Measurements from ENCODE around the gene ARHGEF11.

ARHGEF11 gene

GRCh38 chr1:157091668-157092273, 46.2 kb upstream of the ARHGEF11 start:
- no peak overlapping the region for H2BK12ac ChIP-seq (ENCODE audit: low read length)
- no CpG with 5 or more reads among the region's 4 CpGs for WGBS, 2 donors (ENCODE audit: extremely low coverage in 2 of 2, insufficient read length in 2 of 2, insufficient replicate concordance in 1 of 2)
- H2AK5ac ChIP-seq (ENCODE audit: low read depth, low read length), result peak overlapping the region; percentile 25
- H4K91ac ChIP-seq (ENCODE audit: low read depth, low read length, poor library complexity), result no peak overlapping the region
- H3K4me3 ChIP-seq (ENCODE audit: low read length in 2 of 2), result no peak overlapping the region
- H3K36me3 ChIP-seq (replicated peaks in 1 of 2; ENCODE audit: control insufficient read depth in 2 of 2, insufficient read depth in 2 of 2, low read length in 2 of 2), result no peaks in the 10 kb centered on the region
- DNase-seq (ENCODE audit: low spot score), result no peak
- H2BK15ac ChIP-seq (ENCODE audit: low read length), result no peak overlapping the region
- H3K9ac ChIP-seq (ENCODE audit: low read depth, low read length, poor library complexity), result no peak overlapping the region
- no peak overlapping the region for H3K14ac ChIP-seq (ENCODE audit: low read length)
- no peak overlapping the region for H4K8ac ChIP-seq (ENCODE audit: low read depth, low read length)
- peaks cover 0 to 46% (median 0%) of the 10 kb centered on the region in 3 experiments for H3K27me3 ChIP-seq (ENCODE audit: control insufficient read depth in 3 of 3, insufficient read depth in 3 of 3, low read depth in 1 of 3, low read length in 3 of 3)
- H2AFZ ChIP-seq (ENCODE audit: low read length), result no peak overlapping the region
- H3K4me1 ChIP-seq (ENCODE audit: control insufficient read depth in 2 of 2, insufficient read depth in 1 of 2, low read depth in 1 of 2, low read length in 2 of 2), result peaks cover 0 to 4% of the 10 kb centered on the region in 2 donors
- no peak overlapping the region for H3K4me2 ChIP-seq (ENCODE audit: insufficient read depth, low read length, poor library complexity, severe bottlenecking)
- H3K79me1 ChIP-seq (ENCODE audit: low read depth, low read length), result no peaks in the 10 kb centered on the region
- no peak overlapping the region for H2BK120ac ChIP-seq (ENCODE audit: low read depth, low read length)
- no peak overlapping the region for H3K4ac ChIP-seq (ENCODE audit: low read length)
- H3K27ac ChIP-seq (replicated peaks; ENCODE audit: low read length), result no peak overlapping the region
- H2BK5ac ChIP-seq (ENCODE audit: low read length), result no peak overlapping the region
- H3K18ac ChIP-seq (ENCODE audit: low read length), result no peak overlapping the region
- H3K9me3 ChIP-seq (replicated peaks in 1 of 2; ENCODE audit: control insufficient read depth in 2 of 2, insufficient read depth in 1 of 2, low read depth in 1 of 2, low read length in 2 of 2), result no peaks in the 10 kb centered on the region
- no peak overlapping the region for H3K23ac ChIP-seq (ENCODE audit: low read depth, low read length, poor library complexity)

DNA sequence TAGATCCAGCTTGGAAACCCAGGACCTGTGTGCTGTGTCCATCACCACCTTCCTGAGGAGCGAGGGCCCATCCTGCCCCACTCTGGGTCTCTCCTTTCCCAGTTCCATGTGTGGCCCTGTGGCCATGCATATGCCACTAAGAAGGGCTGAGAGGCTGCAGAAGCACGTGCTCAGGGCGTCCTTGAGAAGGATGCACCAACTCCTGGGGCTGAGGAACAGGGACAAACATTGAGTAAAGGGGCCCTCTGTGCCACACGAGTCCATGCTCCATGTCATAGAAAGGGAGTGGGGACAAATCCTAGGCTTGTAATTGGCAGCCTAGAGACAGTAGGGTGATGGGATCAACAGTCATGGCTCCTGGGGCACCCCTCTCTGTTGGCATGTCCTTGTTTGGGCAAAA, 45.6 kb upstream of the ARHGEF11 start:
- Histone ChIP-seq H3K27me3 (ENCODE audit: control insufficient read depth in 3 of 3, insufficient read depth in 3 of 3, low read depth in 1 of 3, low read length in 3 of 3) (peaks cover 0 to 46% (median 0%) of the 10 kb centered on the region in 3 experiments), H3K4me2 (ENCODE audit: insufficient read depth, low read length, poor library complexity, severe bottlenecking) (no peak overlapping the region), H3K18ac (ENCODE audit: low read length) (peak overlapping the region; percentile 45), H3K4me1 (ENCODE audit: control insufficient read depth in 2 of 2, insufficient read depth in 1 of 2, low read depth in 1 of 2, low read length in 2 of 2) (peaks cover 0 to 7% of the 10 kb centered on the region in 2 donors), H3K14ac (ENCODE audit: low read length) (no peak overlapping the region), H3K9me3 (replicated peaks in 1 of 2; ENCODE audit: control insufficient read depth in 2 of 2, insufficient read depth in 1 of 2, low read depth in 1 of 2, low read length in 2 of 2) (no peaks in the 10 kb centered on the region), H3K4me3 (ENCODE audit: low read length in 2 of 2) (no peak overlapping the region), H2BK12ac (ENCODE audit: low read length) (no peak overlapping the region), H3K4ac (ENCODE audit: low read length) (no peak overlapping the region), H3K9ac (ENCODE audit: low read depth, low read length, poor library complexity) (no peak overlapping the region), H2BK120ac (ENCODE audit: low read depth, low read length) (no peak overlapping the region), H3K36me3 (replicated peaks in 1 of 2; ENCODE audit: control insufficient read depth in 2 of 2, insufficient read depth in 2 of 2, low read length in 2 of 2) (no peaks in the 10 kb centered on the region), H4K8ac (ENCODE audit: low read depth, low read length) (no peak overlapping the region), H2AFZ (ENCODE audit: low read length) (no peak overlapping the region), H2BK15ac (ENCODE audit: low read length) (no peak overlapping the region), H4K91ac (ENCODE audit: low read depth, low read length, poor library complexity) (no peak overlapping the region), H3K79me1 (ENCODE audit: low read depth, low read length) (no peaks in the 10 kb centered on the region), H3K27ac (replicated peaks; ENCODE audit: low read length) (no peak overlapping the region), H2AK5ac (ENCODE audit: low read depth, low read length) (peak overlapping the region; percentile 81), H3K23ac (ENCODE audit: low read depth, low read length, poor library complexity) (no peak overlapping the region), H2BK5ac (ENCODE audit: low read length) (no peak overlapping the region)
- DNase-seq (ENCODE audit: low spot score), result no peak
- WGBS, 2 donors (ENCODE audit: extremely low coverage in 2 of 2, insufficient read length in 2 of 2, insufficient replicate concordance in 1 of 2), result no CpG with 5 or more reads among the region's 4 CpGs

- H3K4me1 ChIP-seq (ENCODE audit: control insufficient read depth in 2 of 2, insufficient read depth in 1 of 2, low read depth in 1 of 2, low read length in 2 of 2), result peaks cover 0 to 7% of the 10 kb centered on the region in 2 donors
- no peak overlapping the region for H3K9ac ChIP-seq (ENCODE audit: low read depth, low read length, poor library complexity)
- no peak overlapping the region for H2BK15ac ChIP-seq (ENCODE audit: low read length)
- no peak overlapping the region for H4K8ac ChIP-seq (ENCODE audit: low read depth, low read length)
- H3K9me3 ChIP-seq (replicated peaks in 1 of 2; ENCODE audit: control insufficient read depth in 2 of 2, insufficient read depth in 1 of 2, low read depth in 1 of 2, low read length in 2 of 2), result no peaks in the 10 kb centered on the region
- DNase-seq (ENCODE audit: low spot score), result no peak
- no peak overlapping the region for H3K14ac ChIP-seq (ENCODE audit: low read length)
- H3K36me3 ChIP-seq (replicated peaks in 1 of 2; ENCODE audit: control insufficient read depth in 2 of 2, insufficient read depth in 2 of 2, low read length in 2 of 2), result no peaks in the 10 kb centered on the region
- H2AK5ac ChIP-seq (ENCODE audit: low read depth, low read length), result peak overlapping the region; percentile 81
- H3K18ac ChIP-seq (ENCODE audit: low read length), result no peak overlapping the region
- no peak overlapping the region for H3K27ac ChIP-seq (replicated peaks; ENCODE audit: low read length)
- no peaks in the 10 kb centered on the region for H3K79me1 ChIP-seq (ENCODE audit: low read depth, low read length)
- no peak overlapping the region for H3K23ac ChIP-seq (ENCODE audit: low read depth, low read length, poor library complexity)
- H2BK120ac ChIP-seq (ENCODE audit: low read depth, low read length), result no peak overlapping the region
- no peak overlapping the region for H4K91ac ChIP-seq (ENCODE audit: low read depth, low read length, poor library complexity)
- peaks cover 0 to 43% (median 0%) of the 10 kb centered on the region in 3 experiments for H3K27me3 ChIP-seq (ENCODE audit: control insufficient read depth in 3 of 3, insufficient read depth in 3 of 3, low read depth in 1 of 3, low read length in 3 of 3)
- H2AFZ ChIP-seq (ENCODE audit: low read length), result peak overlapping the region; percentile 18
- no peak overlapping the region for H3K4ac ChIP-seq (ENCODE audit: low read length)
- H3K4me3 ChIP-seq (ENCODE audit: low read length in 2 of 2), result no peak overlapping the region
- H2BK5ac ChIP-seq (ENCODE audit: low read length), result no peak overlapping the region
- H3K4me2 ChIP-seq (ENCODE audit: insufficient read depth, low read length, poor library complexity, severe bottlenecking), result no peak overlapping the region
- no CpG with 5 or more reads among the region's 3 CpGs for WGBS, 2 donors (ENCODE audit: extremely low coverage in 2 of 2, insufficient read length in 2 of 2, insufficient replicate concordance in 1 of 2)
- no peak overlapping the region for H2BK12ac ChIP-seq (ENCODE audit: low read length)
Observed at GRCh38 chr1:157090771-157091170, 45.2 kb upstream of the ARHGEF11 start.

DNA sequence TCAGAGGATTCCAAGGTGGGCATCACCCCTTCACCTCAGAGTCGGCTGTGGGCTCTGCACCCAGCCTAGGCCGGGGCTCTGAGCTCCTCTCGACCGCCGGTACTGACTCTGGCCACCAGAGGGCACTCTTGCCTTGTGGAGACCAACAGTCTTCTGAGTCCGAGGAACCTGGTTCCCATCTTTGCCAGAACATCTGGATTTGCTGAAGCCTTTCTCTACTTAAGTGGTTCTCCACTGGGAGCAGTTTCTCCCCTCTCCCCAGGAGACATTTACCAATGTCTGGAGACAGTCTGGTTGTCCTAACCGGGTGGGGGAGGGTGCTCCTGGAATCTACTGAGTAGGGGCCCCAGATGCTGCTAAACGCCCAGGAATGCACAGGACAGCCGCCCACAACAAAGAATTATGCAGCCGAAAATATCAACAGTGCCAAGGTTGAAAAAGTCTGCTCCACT, 44.7 kb upstream of the ARHGEF11 start:
- Histone ChIP-seq H2BK12ac (ENCODE audit: low read length) (peak overlapping the region; percentile 63), H3K4ac (ENCODE audit: low read length) (no peak overlapping the region), H3K4me1 (ENCODE audit: control insufficient read depth in 2 of 2, insufficient read depth in 1 of 2, low read depth in 1 of 2, low read length in 2 of 2) (peaks cover 0 to 7% of the 10 kb centered on the region in 2 donors), H2BK15ac (ENCODE audit: low read length) (no peak overlapping the region), H3K4me3 (ENCODE audit: low read length in 2 of 2) (no peak overlapping the region), H3K9me3 (replicated peaks in 1 of 2; ENCODE audit: control insufficient read depth in 2 of 2, insufficient read depth in 1 of 2, low read depth in 1 of 2, low read length in 2 of 2) (no peaks in the 10 kb centered on the region), H2BK5ac (ENCODE audit: low read length) (no peak overlapping the region), H4K91ac (ENCODE audit: low read depth, low read length, poor library complexity) (no peak overlapping the region), H3K27me3 (ENCODE audit: control insufficient read depth in 3 of 3, insufficient read depth in 3 of 3, low read depth in 1 of 3, low read length in 3 of 3) (peaks cover 0 to 42% (median 0%) of the 10 kb centered on the region in 3 experiments), H3K27ac (replicated peaks; ENCODE audit: low read length) (no peak overlapping the region), H3K36me3 (replicated peaks in 1 of 2; ENCODE audit: control insufficient read depth in 2 of 2, insufficient read depth in 2 of 2, low read length in 2 of 2) (no peaks in the 10 kb centered on the region), H2AFZ (ENCODE audit: low read length) (peak overlapping the region; percentile 18), H3K4me2 (ENCODE audit: insufficient read depth, low read length, poor library complexity, severe bottlenecking) (no peak overlapping the region), H3K14ac (ENCODE audit: low read length) (no peak overlapping the region), H3K9ac (ENCODE audit: low read depth, low read length, poor library complexity) (no peak overlapping the region), H2AK5ac (ENCODE audit: low read depth, low read length) (no peak overlapping the region), H3K18ac (ENCODE audit: low read length) (no peak overlapping the region), H3K23ac (ENCODE audit: low read depth, low read length, poor library complexity) (no peak overlapping the region), H2BK120ac (ENCODE audit: low read depth, low read length) (no peak overlapping the region), H3K79me1 (ENCODE audit: low read depth, low read length) (no peaks in the 10 kb centered on the region), H4K8ac (ENCODE audit: low read depth, low read length) (no peak overlapping the region)
- no CpG with 5 or more reads among the region's 10 CpGs for WGBS, 2 donors (ENCODE audit: extremely low coverage in 2 of 2, insufficient read length in 2 of 2, insufficient replicate concordance in 1 of 2)
- peak; percentile 81 for DNase-seq (ENCODE audit: low spot score)

Measured in neuronal stem cell (in vitro differentiated cells).